Stimulated activated CD8-positive, alpha-beta memory T cell treated with anti-CD3 and anti-CD28 coated beads, Interleukin-12 subunit alpha, Interleukin-12 subunit beta, amount 100 ng/mL, for 4 hours (primary cell): ENCODE measurements around the gene ACO2.

Source experiments
- DNase-seq: peaks from one replicate; pipeline ENCODE4 v3.0.0-alpha.2; 2020; ENCODE audit warnings: low read depth

The ACO2 gene

GRCh38 chr22:41488596-41489385 lies 19.9 kb downstream of the ACO2 start:
- DNase-seq: no peak

- no peak for DNase-seq
Observed at GRCh38 chr22:41491374-41492100, 22.6 kb downstream of the ACO2 start.

- no peak for DNase-seq
Observed at GRCh38 chr22:41498303-41498835, 29.5 kb downstream of the ACO2 start.

- no peak for DNase-seq
Observed at GRCh38 chr22:41499624-41500280, 30.8 kb downstream of the ACO2 start.

GRCh38 chr22:41500303-41500702 lies 31.4 kb downstream of the ACO2 start:
- no peak for DNase-seq

- no peak for DNase-seq
Observed at GRCh38 chr22:41501209-41501608, 32.3 kb downstream of the ACO2 start.

GRCh38 chr22:41504397-41504796 lies 35.5 kb downstream of the ACO2 start:
- DNase-seq: no peak

GRCh38 chr22:41504816-41505215 lies 35.9 kb downstream of the ACO2 start:
- no peak for DNase-seq

- DNase-seq: no peak
Observed at GRCh38 chr22:41505511-41506220, 36.7 kb downstream of the ACO2 start.

GRCh38 chr22:41507330-41508063 lies 38.6 kb downstream of the ACO2 start:
- DNase-seq: no peak

GRCh38 chr22:41508770-41509170 lies 39.9 kb downstream of the ACO2 start:
- DNase-seq: no peak

- DNase-seq: no peak
Observed at GRCh38 chr22:41511521-41511968, 42.6 kb downstream of the ACO2 start.

GRCh38 chr22:41512421-41513194 lies 43.7 kb downstream of the ACO2 start:
- DNase-seq: no peak

GRCh38 chr22:41513391-41513790 lies 44.5 kb downstream of the ACO2 start:
- no peak for DNase-seq

GRCh38 chr22:41516462-41516861 lies 47.5 kb downstream of the ACO2 start:
- no peak for DNase-seq

- no peak for DNase-seq
Observed at GRCh38 chr22:41517172-41518047, 48.5 kb downstream of the ACO2 start.

GRCh38 chr22:41518048-41518347 lies 49.1 kb downstream of the ACO2 start:
- DNase-seq: no peak

GRCh38 chr22:41521126-41521525 lies 52.2 kb downstream of the ACO2 start:
- no peak for DNase-seq

- no peak for DNase-seq
Observed at GRCh38 chr22:41522813-41523212, 53.9 kb downstream of the ACO2 start.
